ENCODE data around the gene IRF5.

- no peak for TF ChIP-seq FOXA1 (IDR thresholded peaks at IDR 0.05)
- TF ChIP-seq JUND (IDR thresholded peaks at IDR 0.05): no peak
- no peak for TF ChIP-seq MAX (IDR thresholded peaks at IDR 0.05)
- no peak for TF ChIP-seq CTCF (IDR thresholded peaks at IDR 0.05; ENCODE audit: low read depth, low read length, missing input control)
- TF ChIP-seq RAD21 (IDR thresholded peaks at IDR 0.05): no peak
- no peak for TF ChIP-seq REST (IDR thresholded peaks at IDR 0.05)
- TF ChIP-seq EGR1 (IDR thresholded peaks at IDR 0.05; ENCODE audit: low read depth in 2 of 2): no peak
- no peak for TF ChIP-seq RXRA (IDR thresholded peaks at IDR 0.05)
- no peak for TF ChIP-seq YY1 (IDR thresholded peaks at IDR 0.05)
- no peak for TF ChIP-seq ZBTB33 (IDR thresholded peaks at IDR 0.05)
- no peak for TF ChIP-seq ATF3 (IDR thresholded peaks at IDR 0.05)
- TF ChIP-seq TAF1 (conservative IDR thresholded peaks at IDR 0.05): no peak
- TF ChIP-seq GABPA (IDR thresholded peaks at IDR 0.05 in 1 of 2, conservative IDR thresholded peaks at IDR 0.05 in 1 of 2): no peak
Measured at GRCh38 chr7:128941946-128942526, 4.3 kb downstream of the IRF5 start.

All from liver (tissue), 3 donors.